HepG2 (cell line): Measurements from ENCODE around the gene MAP2K2. TPM values are rescaled to one million over a fixed set of nuclear protein-coding genes. Genes with fewer than 3 reads are reported as not detected.

Source experiments
- EHMT2 ChIP-seq: fragments of 200-600 bp; sonication (generic); IDR thresholded peaks from 2 replicates; pipeline ENCODE4 v1.7.0; 2017; ENCODE audit warnings: antibody characterized with exemption, low read depth, low read length, borderline replicate concordance
- HDAC2 ChIP-seq: sonication (generic); formaldehyde crosslinking; IDR thresholded peaks from 2 replicates; pipeline ENCODE4 v1.4.0; 2020; ENCODE audit warnings: missing genetic modification reagents
- HOXA5 ChIP-seq: sonication (generic); formaldehyde crosslinking; IDR thresholded peaks from 2 replicates; pipeline ENCODE4 v1.4.0; 2020; ENCODE audit warnings: missing genetic modification reagents
- MIER2 ChIP-seq: IDR thresholded peaks from 2 replicates; pipeline ENCODE4 v1.6.1; 2016; ENCODE audit warnings: missing biosample characterization, missing genetic modification reagents
- SMC3 ChIP-seq: IDR thresholded peaks from 2 replicates; pipeline ENCODE4 v1.6.1; 2011; ENCODE audit warnings: low read length, improper control_type of control experiment
- TSC22D2 ChIP-seq: sonication (generic); formaldehyde crosslinking; IDR thresholded peaks from 2 replicates; pipeline ENCODE4 v1.5.1; 2020; ENCODE audit warnings: missing genetic modification reagents, mild to moderate bottlenecking, borderline replicate concordance
- USF2 ChIP-seq, 2 experiments: sonication (generic) in 1 of 2; formaldehyde crosslinking in 1 of 2; IDR thresholded peaks; 2 replicates each; pipeline versions ENCODE4 v1.5.1 to v1.6.1; 2011 to 2020; ENCODE audit warnings: borderline replicate concordance in 1 of 2, low read depth in 1 of 2, low read length in 1 of 2, mild to moderate bottlenecking in 1 of 2, missing genetic modification reagents in 1 of 2, moderate library complexity in 1 of 2
- ZBTB3 ChIP-seq: sonication (generic); formaldehyde crosslinking; IDR thresholded peaks from 2 replicates; pipeline ENCODE4 v1.4.0; 2020; ENCODE audit warnings: low read depth, mild to moderate bottlenecking, moderate library complexity, missing genetic modification reagents, borderline replicate concordance
- ZNF530 ChIP-seq: sonication (generic); formaldehyde crosslinking; IDR thresholded peaks from 2 replicates; pipeline ENCODE4 v1.5.0; 2020; ENCODE audit warnings: low read depth, mild to moderate bottlenecking, missing genetic modification reagents
- ZNF557 ChIP-seq: sonication (generic); formaldehyde crosslinking; IDR thresholded peaks from 2 replicates; pipeline ENCODE4 v1.4.0; 2020; ENCODE audit warnings: missing genetic modification reagents
- ZNF816 ChIP-seq: sonication (generic); formaldehyde crosslinking; IDR thresholded peaks from 2 replicates; pipeline ENCODE4 v1.8.0; 2022; ENCODE audit warnings: missing genetic modification reagents, mild to moderate bottlenecking, borderline replicate concordance
- polyA plus RNA-seq, 8 experiments: library from polyadenylated mRNA; depleted of rRNA in 3 of 8; stranded (reverse) in 7 of 8; unstranded in 1 of 8; fragments of >200 nt; fragmentation: Illumina TruSeq in 4 of 8; extraction: Trizol in 4 of 8; gene quantifications; 2 replicates each; pipeline versions ENCODE4 v1.2.1 to v1.2.3, GENCODE V29; 2011 to 2016; ENCODE audit warnings: low read depth in 4 of 8, missing spikeins in 1 of 8, mixed read lengths in 1 of 8; ENCODE audit not compliant: insufficient read depth in 1 of 8
- total RNA-seq, 5 experiments: library from RNA; depleted of rRNA; stranded (reverse); fragments of >200 nt; fragmentation: Illumina TruSeq; extraction: Trizol; gene quantifications; 2 replicates each; pipeline ENCODE4 v1.2.3, GENCODE V29; 2016; ENCODE audit warnings: low read depth in 1 of 5
- TF ChIP-seq, protein P1 (sequence below): sonication (generic); formaldehyde crosslinking; IDR thresholded peaks from 2 replicates; pipeline ENCODE4 v1.8.1; 2022; ENCODE audit warnings: mild to moderate bottlenecking, missing genetic modification reagents

Gene MAP2K2
- total and polyA plus RNA-seq, 2 of the 13 experiments (the other 11 are each of a cell fraction or from before 2014, with no cell fraction given), result 70.3 to 80.9 TPM

DNA sequence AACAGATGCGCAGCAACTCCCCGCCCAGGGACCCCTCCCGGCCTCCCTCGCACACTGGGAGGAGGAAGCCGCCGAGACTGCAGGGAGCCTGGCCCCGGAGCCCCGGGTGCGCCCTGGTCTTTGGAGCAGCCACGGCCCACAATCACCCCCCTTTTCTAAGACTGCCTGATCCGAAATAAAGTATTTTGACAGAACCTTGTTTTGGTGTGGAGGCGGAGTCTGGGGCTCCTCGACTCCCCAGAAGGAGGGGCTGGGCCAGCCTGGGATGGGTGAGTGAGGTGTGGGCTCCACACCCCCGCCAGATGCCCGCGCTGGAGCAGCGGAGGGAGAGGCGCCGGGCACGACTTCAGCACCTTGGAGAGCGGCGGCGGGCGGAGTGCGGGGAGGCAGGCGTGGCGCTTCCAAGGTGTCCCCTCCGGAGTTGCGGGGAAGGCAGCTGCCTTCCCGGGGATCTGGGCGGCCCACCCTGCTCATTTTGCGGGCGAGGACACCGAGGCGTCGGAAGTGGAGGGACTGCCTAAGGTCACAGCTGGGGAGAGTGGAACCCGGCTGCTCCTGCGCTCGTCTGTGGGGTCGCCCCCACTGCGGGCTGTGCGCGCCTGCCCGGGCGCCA is 49.0 kb upstream of the MAP2K2 start (continued):
- TF ChIP-seq, protein P1, sequence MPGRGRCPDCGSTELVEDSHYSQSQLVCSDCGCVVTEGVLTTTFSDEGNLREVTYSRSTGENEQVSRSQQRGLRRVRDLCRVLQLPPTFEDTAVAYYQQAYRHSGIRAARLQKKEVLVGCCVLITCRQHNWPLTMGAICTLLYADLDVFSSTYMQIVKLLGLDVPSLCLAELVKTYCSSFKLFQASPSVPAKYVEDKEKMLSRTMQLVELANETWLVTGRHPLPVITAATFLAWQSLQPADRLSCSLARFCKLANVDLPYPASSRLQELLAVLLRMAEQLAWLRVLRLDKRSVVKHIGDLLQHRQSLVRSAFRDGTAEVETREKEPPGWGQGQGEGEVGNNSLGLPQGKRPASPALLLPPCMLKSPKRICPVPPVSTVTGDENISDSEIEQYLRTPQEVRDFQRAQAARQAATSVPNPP (CRISPR knock-in tag), result no peak
- TF ChIP-seq HDAC2 (CRISPR knock-in tag), result no peak
- peak; percentile 38; the same call in 1 of the 2 replicates for TF ChIP-seq ZNF816 (CRISPR knock-in tag)
- no peak for TF ChIP-seq SMC3
- peak; percentile 91; the same call in 1 of the 2 replicates for TF ChIP-seq HOXA5 (CRISPR knock-in tag)
- TF ChIP-seq ZBTB3 (CRISPR knock-in tag), result no peak
- peak; percentile 47; the same call in 1 of the 2 replicates for TF ChIP-seq ZNF530 (CRISPR knock-in tag)
- peak; percentile 95 for TF ChIP-seq MIER2 (CRISPR knock-in tag)
- peak; percentile 92 for TF ChIP-seq TSC22D2 (CRISPR knock-in tag)
- no peak for TF ChIP-seq USF2 (IDR thresholded peaks at IDR 0.05; ENCODE audit: low read depth, low read length)
- no peak for TF ChIP-seq USF2 (CRISPR knock-in tag; IDR thresholded peaks at IDR 0.05; ENCODE audit: borderline replicate concordance)
- peak; percentile 75; the same call in 1 of the 2 replicates for TF ChIP-seq EHMT2
- TF ChIP-seq ZNF557 (CRISPR knock-in tag), result 0 out of 2 replicates have a peak, but pooled peaks have one; percentile 63
